Gastroesophageal sphincter (tissue), 4 donors: ENCODE results near the gene GOLGA1. TPM values are rescaled to one million over a fixed set of nuclear protein-coding genes. Genes with fewer than 3 reads are reported as not detected.

Experiments
- ATAC-seq: fragments of 150-250 bp; one replicate; pipeline ENCODE4 v1.9.1; 2016; ENCODE audit warnings: mild to moderate bottlenecking, moderate library complexity
- H3K27ac ChIP-seq, 4 donors: fragments of 200-600 bp; sonication (generic) in 3 of 4; 1 replicate in 3 of 4; 2 replicates in 1 of 4; pipeline ENCODE4 v1.5.1; 2016 to 2019
- H3K27me3 ChIP-seq: fragments of 200-600 bp; sonication (generic); one replicate; pipeline ENCODE4 v1.5.1; 2019
- H3K36me3 ChIP-seq, 2 donors: fragments of 200-600 bp; sonication (generic); one replicate each; pipeline ENCODE4 v1.5.1; 2019; ENCODE audit warnings: control low read depth in 1 of 2
- H3K4me1 ChIP-seq, 3 donors: fragments of 200-600 bp; sonication (generic); 1 replicate in 2 of 3; 2 replicates in 1 of 3; pipeline ENCODE4 v1.5.1; 2016 to 2019; ENCODE audit warnings: control low read depth in 2 of 3
- H3K4me3 ChIP-seq, 2 donors: fragments of 200-600 bp; sonication (generic); one replicate each; pipeline ENCODE4 v1.5.1; 2019; ENCODE audit warnings: mild to moderate bottlenecking in 1 of 2, moderate library complexity in 1 of 2
- H3K9me3 ChIP-seq, 3 donors: fragments of 200-600 bp; sonication (generic); one replicate each; pipeline ENCODE4 v1.5.1; 2017 to 2019; ENCODE audit warnings: control low read depth in 2 of 3
- EP300 ChIP-seq: sonication (generic); formaldehyde crosslinking; IDR thresholded peaks from one replicate; pipeline ENCODE4 v1.6.1; 2017; ENCODE audit warnings: antibody characterized with exemption, mild to moderate bottlenecking
- POLR2A ChIP-seq, 2 donors: fragments of 450-650 bp; IDR thresholded peaks; one replicate each; pipeline ENCODE4 v1.6.1; 2017; ENCODE audit warnings: antibody characterized with exemption in 2 of 2, mild to moderate bottlenecking in 2 of 2, moderate library complexity in 1 of 2
- POLR2AphosphoS5 ChIP-seq: sonication (generic); formaldehyde crosslinking; IDR thresholded peaks from one replicate; pipeline ENCODE4 v1.6.1; 2017; ENCODE audit warnings: antibody characterized with exemption
- WGBS, 2 donors: methylation state at CpG; one replicate each; pipeline ENCODE4 v1.1.5; 2018; ENCODE audit warnings: low coverage in 1 of 2; 5-methylcytosine and 5-hydroxymethylcytosine counted together
- total RNA-seq, 4 donors: library from RNA; depleted of rRNA; stranded (reverse); fragments of >200 nt; gene quantifications; one replicate each; pipeline ENCODE4 v1.1.0, GENCODE V29; 2016
- TF ChIP-seq, protein P1 (sequence below), 4 experiments: fragments of 200-600 bp in 2 of 4; fragments of 450-650 bp in 2 of 4; sonication (generic) in 1 of 4; IDR thresholded peaks; one replicate each; pipeline ENCODE4 v1.5.1; 2017 to 2019; ENCODE audit warnings: antibody characterized with exemption in 4 of 4, mild to moderate bottlenecking in 2 of 4, moderate library complexity in 2 of 4

Gene GOLGA1
- total RNA-seq, 4 donors from 2014 or later, result 21.3 to 42.5 (median 31.9) TPM

GRCh38 chr9:124873664-124874063 is 67.2 kb downstream of the GOLGA1 start:
- peaks cover 3 to 49% (median 32%) of the 10 kb centered on the region in 3 donors for H3K4me1 ChIP-seq
- ATAC-seq, result no peak
- peak overlapping the region in 3 of 4 donors; percentile 63 to 97 (median 66) for H3K27ac ChIP-seq
- H3K9me3 ChIP-seq, result no peaks in the 10 kb centered on the region
- WGBS, 2 donors, result 67 to 94% methylated on average over 3 to 9 of the region's 14 CpGs
- TF ChIP-seq EP300, result no peak
- TF ChIP-seq, protein P1, sequence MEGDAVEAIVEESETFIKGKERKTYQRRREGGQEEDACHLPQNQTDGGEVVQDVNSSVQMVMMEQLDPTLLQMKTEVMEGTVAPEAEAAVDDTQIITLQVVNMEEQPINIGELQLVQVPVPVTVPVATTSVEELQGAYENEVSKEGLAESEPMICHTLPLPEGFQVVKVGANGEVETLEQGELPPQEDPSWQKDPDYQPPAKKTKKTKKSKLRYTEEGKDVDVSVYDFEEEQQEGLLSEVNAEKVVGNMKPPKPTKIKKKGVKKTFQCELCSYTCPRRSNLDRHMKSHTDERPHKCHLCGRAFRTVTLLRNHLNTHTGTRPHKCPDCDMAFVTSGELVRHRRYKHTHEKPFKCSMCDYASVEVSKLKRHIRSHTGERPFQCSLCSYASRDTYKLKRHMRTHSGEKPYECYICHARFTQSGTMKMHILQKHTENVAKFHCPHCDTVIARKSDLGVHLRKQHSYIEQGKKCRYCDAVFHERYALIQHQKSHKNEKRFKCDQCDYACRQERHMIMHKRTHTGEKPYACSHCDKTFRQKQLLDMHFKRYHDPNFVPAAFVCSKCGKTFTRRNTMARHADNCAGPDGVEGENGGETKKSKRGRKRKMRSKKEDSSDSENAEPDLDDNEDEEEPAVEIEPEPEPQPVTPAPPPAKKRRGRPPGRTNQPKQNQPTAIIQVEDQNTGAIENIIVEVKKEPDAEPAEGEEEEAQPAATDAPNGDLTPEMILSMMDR (IDR thresholded peaks at IDR 0.05), result no peak
- no peak for TF ChIP-seq POLR2A (IDR thresholded peaks at IDR 0.05)
- no peak for TF ChIP-seq POLR2AphosphoS5
- H3K27me3 ChIP-seq, result no peaks in the 10 kb centered on the region
- H3K36me3 ChIP-seq, result peaks cover 0 to 55% of the 10 kb centered on the region in 2 donors
- no peak overlapping the region for H3K4me3 ChIP-seq

DNA sequence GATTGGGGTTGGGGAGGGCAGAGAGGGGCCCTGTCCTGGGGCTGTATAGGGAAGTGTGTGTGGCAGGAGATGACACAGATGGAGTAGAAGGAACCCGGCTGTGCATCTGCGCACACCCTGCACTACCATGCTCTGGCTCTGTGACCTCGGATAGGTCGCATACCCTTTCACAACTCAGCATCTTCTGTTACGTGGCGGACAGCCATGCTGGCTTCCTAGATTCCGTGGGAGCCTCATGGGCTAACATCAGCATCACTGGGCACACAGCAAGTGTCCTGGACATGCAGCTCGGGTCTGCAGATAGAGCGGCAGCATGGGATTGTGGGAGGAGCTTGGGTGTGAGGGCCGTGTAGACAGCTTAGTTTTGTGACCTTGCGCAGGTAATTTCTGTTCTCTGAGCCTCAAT is 69.7 kb downstream of the GOLGA1 start:
- 68 to 86% methylated on average over 6 to 10 of the region's 11 CpGs for WGBS, 2 donors
- TF ChIP-seq POLR2AphosphoS5 (no peak), POLR2A (IDR thresholded peaks at IDR 0.05) (no peak), EP300 (no peak)
- TF ChIP-seq, protein P1 (IDR thresholded peaks at IDR 0.05), result no peak
- no peaks in the 10 kb centered on the region for H3K9me3 ChIP-seq
- peaks cover 3 to 62% (median 37%) of the 10 kb centered on the region in 3 donors for H3K4me1 ChIP-seq
- peaks cover 0 to 30% of the 10 kb centered on the region in 2 donors for H3K36me3 ChIP-seq
- no peak overlapping the region for H3K4me3 ChIP-seq
- no peaks in the 10 kb centered on the region for H3K27me3 ChIP-seq
- no peak for ATAC-seq
- H3K27ac ChIP-seq, result peak overlapping the region in 3 of 4 donors; percentile 63 to 98 (median 97)

DNA sequence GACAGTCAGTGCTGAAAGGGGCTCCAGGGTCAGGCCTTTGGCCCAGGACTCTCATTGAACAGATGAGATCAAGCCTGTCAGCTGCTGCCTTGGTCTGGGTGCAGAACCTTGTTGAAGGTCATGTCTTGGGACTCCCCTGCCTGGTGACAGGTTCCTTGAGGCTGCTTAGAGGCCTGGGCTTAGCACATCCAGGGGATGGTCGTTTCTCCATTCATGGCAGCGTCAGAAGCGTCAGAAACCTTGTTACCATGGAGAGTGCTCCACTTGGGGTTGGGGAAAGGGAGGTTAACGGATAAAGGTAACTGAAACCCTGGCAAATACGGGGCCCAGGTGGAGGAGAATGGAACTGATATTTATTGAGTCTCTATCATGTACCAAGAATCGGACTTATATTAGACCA is 70.2 kb downstream of the GOLGA1 start:
- peak overlapping the region in 1 of 2 donors; percentile 97 for H3K4me3 ChIP-seq
- H3K36me3 ChIP-seq, result peaks cover 0 to 25% of the 10 kb centered on the region in 2 donors
- H3K27me3 ChIP-seq, result no peaks in the 10 kb centered on the region
- H3K9me3 ChIP-seq, result no peaks in the 10 kb centered on the region
- WGBS, 2 donors, result 41 to 52% methylated on average over 2 to 3 of the region's 6 CpGs
- peaks cover 3 to 62% (median 37%) of the 10 kb centered on the region in 3 donors for H3K4me1 ChIP-seq
- ATAC-seq, result no peak
- peak overlapping the region in 3 of 4 donors; percentile 94 to 98 (median 97) for H3K27ac ChIP-seq
- TF ChIP-seq, protein P1 (IDR thresholded peaks at IDR 0.05), result no peak
- TF ChIP-seq POLR2AphosphoS5, result no peak

- no peak for ATAC-seq
- peak overlapping the region; percentile 67 to 97 for H3K4me3 ChIP-seq
- H3K9me3 ChIP-seq, result no peaks in the 10 kb centered on the region
- H3K4me1 ChIP-seq, result peaks cover 3 to 62% (median 37%) of the 10 kb centered on the region in 3 donors
- peak overlapping the region; percentile 87 to 98 (median 96) for H3K27ac ChIP-seq
- H3K36me3 ChIP-seq, result peaks cover 0 to 19% of the 10 kb centered on the region in 2 donors
- 5 to 6% methylated on average over 3 to 7 of the region's 12 CpGs for WGBS, 2 donors
- TF ChIP-seq, protein P1 (IDR thresholded peaks at IDR 0.05), result no peak
- TF ChIP-seq POLR2AphosphoS5, result peak; percentile 48
- H3K27me3 ChIP-seq, result no peaks in the 10 kb centered on the region
These were observed 70.8 kb downstream of the GOLGA1 start for GRCh38 chr9:124869986-124870560.

DNA sequence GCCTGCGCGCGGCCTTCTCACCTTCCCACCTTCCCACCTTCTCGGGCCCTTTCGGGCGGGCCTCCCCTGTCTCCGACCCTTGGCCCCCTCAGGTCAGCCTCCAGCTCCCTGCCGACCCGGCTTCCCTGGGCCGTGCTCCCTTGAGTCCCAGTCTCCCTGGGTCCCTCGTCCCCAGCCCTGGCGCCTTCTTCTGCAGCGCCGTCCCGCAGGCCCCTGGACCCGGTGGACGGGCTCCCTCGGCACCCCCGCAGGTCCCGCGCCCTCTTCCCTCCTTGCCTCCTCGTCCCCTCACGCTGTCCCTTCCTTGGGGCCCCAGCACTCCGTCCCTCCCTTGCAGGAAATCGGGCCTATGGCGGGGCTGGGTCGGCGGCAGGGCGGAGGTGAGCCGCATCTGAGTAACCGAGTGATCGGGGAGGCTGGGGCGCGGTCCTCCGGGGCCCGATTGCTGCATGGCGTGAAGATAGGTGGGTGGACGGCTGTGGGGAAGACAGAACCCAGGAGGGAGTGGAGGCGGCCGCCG is 71.4 kb downstream of the GOLGA1 start:
- Histone ChIP-seq H3K27me3 (no peaks in the 10 kb centered on the region), H3K4me1 (peaks cover 3 to 62% (median 37%) of the 10 kb centered on the region in 3 donors), H3K27ac (peak overlapping the region; percentile 87 to 98 (median 96)), H3K36me3 (peaks cover 0 to 13% of the 10 kb centered on the region in 2 donors), H3K4me3 (peak overlapping the region; percentile 67 to 97), H3K9me3 (no peaks in the 10 kb centered on the region)
- ATAC-seq, result peak; percentile 6
- WGBS, 2 donors, result 7% methylated on average over 3 of the region's 41 CpGs; no CpG with 5 or more reads in 1 of the 2 donors
- TF ChIP-seq POLR2A (IDR thresholded peaks at IDR 0.05), result no peak
- no peak for TF ChIP-seq POLR2AphosphoS5
- TF ChIP-seq, protein P1 (IDR thresholded peaks at IDR 0.05), result no peak
- TF ChIP-seq EP300, result no peak
